GM19324 (cell line): ENCODE data around the gene NHSL2.
A peak's percentile ranks its signal among the peaks of the same experiment; 100 is the strongest.

ENCODE experiments used
- ATAC-seq: cut with Tn5 transposase; IDR thresholded peaks from one replicate; pipeline ENCODE4 v1.9.1; 2021; ENCODE audit warnings: mild to moderate bottlenecking, moderate library complexity; ENCODE audit not compliant: unreplicated experiment, low FRiP score

The NHSL2 gene

DNA sequence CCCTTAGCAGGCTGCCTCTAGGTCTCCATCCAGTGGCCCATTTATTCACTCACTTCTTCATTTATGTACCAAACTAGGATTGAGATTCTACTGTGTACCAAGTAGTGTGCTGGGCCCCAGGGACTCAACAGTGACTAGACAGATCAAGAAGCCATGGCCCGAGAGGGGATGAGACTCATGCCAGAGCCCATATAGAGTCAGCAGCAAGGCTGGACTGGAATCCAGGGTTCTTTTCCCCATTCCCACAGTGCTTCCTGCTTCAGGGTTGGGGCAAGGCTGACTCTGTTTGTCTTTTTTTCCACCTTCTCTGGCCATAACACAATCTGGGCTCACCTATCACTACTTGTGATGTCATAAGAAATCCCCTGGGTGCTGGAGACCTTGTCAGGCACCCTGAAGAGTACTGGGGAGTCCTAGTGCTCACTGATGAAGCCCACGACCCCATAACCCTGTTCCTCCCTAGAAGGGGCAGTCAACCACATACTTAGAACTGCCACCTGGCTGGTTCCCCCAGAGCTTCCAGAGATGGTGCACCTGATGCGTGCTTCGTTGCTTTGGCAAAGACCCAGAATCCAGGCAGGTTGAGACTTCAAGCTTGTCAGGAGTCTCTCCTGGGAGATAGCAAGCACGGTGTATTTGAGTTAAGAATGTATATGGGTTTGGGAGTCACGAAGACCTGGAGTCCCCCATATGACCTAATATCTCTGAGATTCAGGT is 214.8 kb downstream of the NHSL2 start:
- no peak for ATAC-seq

DNA sequence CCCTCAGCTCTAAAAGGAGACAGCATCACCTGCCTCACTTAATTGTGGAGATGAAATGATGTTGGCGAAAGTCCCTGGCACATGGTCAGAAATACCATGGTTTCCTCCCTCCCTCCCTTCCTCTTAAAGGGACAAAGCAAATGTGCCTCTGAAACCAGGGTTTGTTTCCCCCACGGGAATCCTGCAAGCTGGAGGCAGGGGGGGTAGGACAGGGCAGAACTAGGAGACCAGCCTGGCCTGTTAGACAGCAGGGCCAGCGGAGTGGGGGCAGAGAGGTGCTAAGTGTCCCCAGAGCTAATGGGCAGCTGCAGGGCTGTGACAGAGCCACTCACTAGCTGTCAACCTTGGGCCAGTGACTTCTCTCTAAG is 215.4 kb downstream of the NHSL2 start:
- ATAC-seq: no peak

DNA sequence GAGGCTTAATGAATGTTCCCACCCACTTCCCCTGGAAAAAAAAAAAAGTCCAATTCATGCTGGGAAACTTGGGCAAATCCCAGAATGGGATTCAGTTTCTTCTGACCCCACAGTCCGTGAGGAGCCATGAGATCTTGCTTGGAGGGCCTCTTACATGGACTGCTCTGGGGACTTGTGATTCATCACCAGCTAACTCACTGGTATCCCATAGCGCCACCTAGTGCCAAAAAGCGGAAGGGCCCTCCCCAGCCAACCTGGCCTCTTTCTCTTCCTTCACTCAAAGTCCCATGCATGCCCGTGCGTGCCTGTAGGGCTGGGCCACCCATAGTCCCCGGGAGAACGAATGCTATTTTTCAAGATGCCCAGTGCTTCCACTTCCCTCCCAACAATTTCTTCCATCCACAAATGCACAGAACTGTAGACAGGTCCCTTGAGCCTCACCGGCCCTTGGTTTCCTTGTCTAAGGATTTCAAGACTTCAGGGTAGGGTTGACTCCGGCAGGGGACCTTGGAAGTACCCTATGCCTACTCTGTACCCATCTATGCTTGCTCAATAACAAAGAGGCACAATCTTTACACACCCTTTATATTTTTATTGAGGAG is 216.0 kb downstream of the NHSL2 start:
- ATAC-seq: no peak

- ATAC-seq: no peak
Observed at GRCh38 chrX:72127332-72127731, 216.7 kb downstream of the NHSL2 start.

- no peak for ATAC-seq
Observed at GRCh38 chrX:72128183-72128834, 217.7 kb downstream of the NHSL2 start.

GRCh38 chrX:72128881-72129280 is 218.2 kb downstream of the NHSL2 start:
- ATAC-seq: no peak

- ATAC-seq: no peak
Observed at GRCh38 chrX:72129661-72130060, 219.0 kb downstream of the NHSL2 start.

- ATAC-seq: no peak
Observed at GRCh38 chrX:72130156-72130761, 219.6 kb downstream of the NHSL2 start.

DNA sequence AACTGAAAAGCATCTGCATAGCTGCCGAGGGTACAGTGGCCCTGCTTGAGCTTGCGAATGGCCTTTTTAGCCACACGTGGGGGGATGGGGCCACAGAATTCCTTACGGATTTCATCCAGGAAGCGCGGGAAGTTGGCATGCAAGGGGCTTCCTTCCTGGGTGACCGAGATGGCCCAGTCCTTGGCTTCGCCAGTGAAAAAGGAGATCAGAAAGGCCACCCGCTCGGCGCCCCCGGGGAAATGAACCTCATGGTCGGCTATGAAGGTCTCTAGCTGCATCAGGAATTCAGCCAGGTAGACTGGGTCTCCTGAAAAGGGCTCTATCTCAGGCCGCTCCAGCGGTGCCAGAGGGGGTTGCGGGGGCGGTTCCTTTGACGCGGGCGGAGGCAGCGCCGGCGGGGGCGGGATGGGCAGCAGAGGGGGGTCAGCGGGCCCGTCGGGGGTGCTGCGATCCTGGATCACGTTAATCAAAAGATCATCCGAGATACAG is 220.2 kb downstream of the NHSL2 start:
- no peak for ATAC-seq

- ATAC-seq: peak; percentile 81
Observed at GRCh38 chrX:72131317-72132294, 221.0 kb downstream of the NHSL2 start, which contains the start of gene RTL5. TSS of gene RTL5 (minus strand) at chrX:72131915.

- no peak for ATAC-seq
Observed at GRCh38 chrX:72132456-72132855, 221.8 kb downstream of the NHSL2 start.

DNA sequence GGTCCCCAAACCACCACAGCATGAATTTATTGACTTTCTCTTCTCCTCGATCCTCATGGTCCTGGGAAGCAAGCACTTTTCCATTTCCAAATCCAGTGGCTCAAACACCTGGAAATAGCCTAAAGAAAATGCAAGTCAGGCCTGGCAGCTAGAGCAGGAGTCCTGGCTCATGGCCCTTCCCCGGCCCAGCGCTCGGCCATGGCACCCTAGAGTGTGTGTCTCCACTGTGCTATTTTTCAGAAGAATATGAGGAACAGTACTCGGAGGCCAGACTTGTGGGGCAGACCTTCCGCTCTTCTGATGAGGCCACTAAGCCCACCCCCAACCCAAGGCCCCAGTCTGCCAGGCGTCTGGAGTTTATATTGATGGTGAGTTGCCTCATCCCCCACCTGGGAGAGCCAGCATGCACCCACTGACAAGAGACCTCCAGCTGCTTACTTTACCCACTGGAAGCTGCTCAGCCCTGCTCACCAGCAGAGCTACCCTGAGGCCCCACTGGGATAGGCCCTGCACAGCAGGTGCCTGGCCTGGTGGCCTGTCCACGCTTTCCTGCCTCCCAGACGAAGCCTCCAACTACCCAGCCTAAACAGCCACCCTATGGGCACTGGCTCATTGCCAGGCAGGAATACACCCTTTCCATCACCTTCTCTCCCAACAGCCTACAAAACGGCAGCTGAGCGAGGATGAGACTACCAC is 223.4 kb downstream of the NHSL2 start:
- no peak for ATAC-seq

GRCh38 chrX:72137846-72138495 is 227.3 kb downstream of the NHSL2 start:
- no peak for ATAC-seq

- no peak for ATAC-seq
Observed at GRCh38 chrX:72139538-72139937, 228.9 kb downstream of the NHSL2 start.

GRCh38 chrX:72141372-72142004 is 230.8 kb downstream of the NHSL2 start:
- peak; percentile 62 for ATAC-seq

DNA sequence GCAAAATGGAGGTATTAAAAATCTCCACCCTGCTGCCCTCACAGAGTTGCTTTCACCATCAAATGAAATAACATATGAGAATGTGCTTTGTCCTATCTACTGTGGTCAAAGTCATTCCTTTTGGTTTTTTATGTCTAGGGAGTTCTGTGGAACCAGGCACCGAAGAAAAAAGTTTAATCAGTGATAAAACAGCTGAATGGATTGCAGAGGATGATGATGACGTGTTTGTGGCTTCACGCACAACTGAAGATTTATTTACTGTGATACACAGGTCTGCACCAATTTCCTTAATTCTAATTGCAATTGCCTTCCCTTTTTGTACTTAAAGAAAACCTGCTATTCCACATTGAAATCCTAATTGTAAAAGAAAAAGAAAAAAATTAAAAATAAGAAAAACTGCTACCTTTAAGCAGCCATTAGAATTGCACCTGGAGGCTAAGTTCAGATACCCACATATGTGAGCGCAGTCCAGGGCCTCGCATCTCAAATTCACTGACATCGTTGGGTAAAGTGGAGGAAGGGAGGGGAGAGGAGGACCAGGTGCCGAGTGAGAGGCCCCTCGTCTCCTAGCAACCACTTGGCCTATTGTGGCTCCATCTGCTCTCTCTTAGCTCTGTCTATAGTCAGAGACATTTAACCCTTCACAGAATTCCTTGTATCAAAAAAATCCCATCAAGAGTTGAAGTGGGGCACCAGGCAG is 231.6 kb downstream of the NHSL2 start:
- no peak for ATAC-seq

DNA sequence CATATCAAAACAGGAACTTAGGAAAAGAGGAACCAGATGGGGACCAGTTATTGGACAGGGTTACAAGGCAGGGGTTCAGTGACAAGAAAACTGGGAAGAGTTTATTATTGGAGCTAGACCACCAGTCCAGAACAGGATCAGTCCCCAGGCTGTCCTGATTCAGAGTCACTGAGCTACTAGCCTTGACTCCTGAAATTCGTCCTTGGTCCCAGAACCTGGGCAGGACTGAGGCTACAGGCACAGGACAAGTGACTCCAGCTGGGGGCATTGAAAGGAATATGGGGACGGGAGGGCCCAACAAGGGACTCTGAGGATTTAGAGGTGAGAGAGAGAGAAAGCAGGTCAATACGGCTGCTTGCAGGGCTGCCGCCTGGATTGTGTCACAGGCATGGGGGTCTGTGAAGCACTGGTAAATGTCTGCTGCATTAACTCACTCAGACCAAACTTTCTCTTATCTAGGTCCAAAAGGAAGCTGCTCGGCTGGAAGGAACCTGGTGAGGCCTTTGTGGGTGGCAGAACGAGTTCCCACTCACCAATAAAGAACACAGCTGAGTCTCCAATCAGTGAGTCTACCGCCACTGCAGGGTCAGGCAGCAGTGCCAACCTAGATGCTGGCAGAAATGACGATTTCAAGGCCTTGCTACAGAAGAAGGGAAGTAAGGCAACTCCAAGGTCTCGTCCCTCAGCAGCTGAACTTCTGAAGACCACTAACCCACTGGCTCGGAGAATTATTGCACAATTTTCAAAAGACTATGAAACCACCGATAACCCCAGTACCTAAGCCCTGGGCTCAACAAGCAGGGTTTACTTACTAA is 232.4 kb downstream of the NHSL2 start:
- no peak for ATAC-seq
